ENCODE measurements around the gene DDR2.

DDR2 gene

GRCh38 chr1:162832470-162832869, 200.2 kb downstream of the DDR2 start:
- no peak for DNase-seq (ENCODE audit: low read depth, low spot score)

GRCh38 chr1:162835157-162835899, 203.1 kb downstream of the DDR2 start:
- no peak for DNase-seq (ENCODE audit: low read depth, low spot score)
